GM12875 (cell line): ENCODE measurements around the gene RFPL4AL1.
"Not testable (repeated sequence)": the region's sequence is repeated elsewhere in the genome, so short reads cannot be mapped to it uniquely, and the experiment has no call there.

Experiments
- H3K4me3 ChIP-seq: one replicate; pipeline ENCODE4 v1.5.1; 2011; ENCODE audit warnings: low read depth, low read length, control low read depth
- CTCF ChIP-seq: IDR thresholded peaks from 2 replicates; pipeline ENCODE4 v1.5.1; 2011; ENCODE audit warnings: low read depth, mild to moderate bottlenecking, control low read depth, inconsistent platforms, low read length, moderate library complexity, borderline replicate concordance; ENCODE audit not compliant: insufficient read depth

RFPL4AL1 gene

GRCh38 chr19:55766466-55766865 lies 2.5 kb upstream of the RFPL4AL1 start:
- no peak for TF ChIP-seq CTCF
- no peak overlapping the region for H3K4me3 ChIP-seq

GRCh38 chr19:55769632-55770031 lies 714 bp downstream of the RFPL4AL1 start:
- not testable (repeated sequence) for H3K4me3 ChIP-seq

- H3K4me3 ChIP-seq = no peak overlapping the region
- peak; percentile 41; the same call in 1 of the 2 replicates for TF ChIP-seq CTCF
Observed at GRCh38 chr19:55777528-55777927, 8.6 kb downstream of the RFPL4AL1 start.

GRCh38 chr19:55778331-55778730 lies 9.4 kb downstream of the RFPL4AL1 start:
- TF ChIP-seq CTCF = no peak
- H3K4me3 ChIP-seq = no peak overlapping the region

GRCh38 chr19:55781112-55781511 lies 12.2 kb downstream of the RFPL4AL1 start:
- TF ChIP-seq CTCF = no peak
- H3K4me3 ChIP-seq = no peak overlapping the region

GRCh38 chr19:55795021-55795420 lies 26.1 kb downstream of the RFPL4AL1 start:
- no peak overlapping the region for H3K4me3 ChIP-seq
- TF ChIP-seq CTCF = no peak

GRCh38 chr19:55801416-55801815 lies 32.5 kb downstream of the RFPL4AL1 start:
- H3K4me3 ChIP-seq = no peak overlapping the region

More at GRCh38 chr19:55801416-55801815, 32.5 kb downstream of the RFPL4AL1 start:
- no peak for TF ChIP-seq CTCF
